Measurements from ENCODE around the gene PSMG1. TPM values are rescaled to one million over a fixed set of nuclear protein-coding genes. Genes with fewer than 3 reads are reported as not detected.

The PSMG1 gene
- polyA plus RNA-seq, 1 experiment: 21.9 TPM

- TF ChIP-seq CTCF (IDR thresholded peaks at IDR 0.05; ENCODE audit: insufficient read depth, low read depth, low read length): no peak
- Histone ChIP-seq H3K36me3 (ENCODE audit: control insufficient read depth, insufficient read depth, low read length) (no peaks in the 10 kb centered on the region), H3K4me3 (ENCODE audit: low read depth, low read length) (no peak overlapping the region), H3K27me3 (ENCODE audit: control insufficient read depth, insufficient read depth, low read length) (no peaks in the 10 kb centered on the region)
- CTCF ChIA-PET: interaction anchor here (0.6 to 0.9 kb wide), 4 partner anchors 140 to 464 kb away, joined by 3 read pairs; no protein-coding TSS in a partner anchor
- DNase-seq (ENCODE audit: low read depth): no peak
- POLR2A ChIA-PET: interaction anchor here (0.6 kb wide), 1 partner anchor 152 kb away, joined by 3 read pairs; no protein-coding TSS in a partner anchor
Measured at GRCh38 chr21:39132248-39132647, 51.0 kb downstream of the PSMG1 start.

GRCh38 chr21:39131791-39132190 lies 51.5 kb downstream of the PSMG1 start:
- H3K27me3 ChIP-seq (ENCODE audit: control insufficient read depth, insufficient read depth, low read length): no peaks in the 10 kb centered on the region
- no peak for DNase-seq (ENCODE audit: low read depth)
- ChIA-PET CTCF (interaction anchor here (0.6 to 0.9 kb wide), 3 partner anchors 139 to 398 kb away, joined by 3 read pairs; no protein-coding TSS in a partner anchor), POLR2A (interaction anchor here (0.6 kb wide), 1 partner anchor 152 kb away, joined by 3 read pairs; no protein-coding TSS in a partner anchor)
- H3K36me3 ChIP-seq (ENCODE audit: control insufficient read depth, insufficient read depth, low read length): no peaks in the 10 kb centered on the region
- no peak for TF ChIP-seq CTCF (IDR thresholded peaks at IDR 0.05; ENCODE audit: insufficient read depth, low read depth, low read length)
- no peak overlapping the region for H3K4me3 ChIP-seq (ENCODE audit: low read depth, low read length)

- no peak for TF ChIP-seq CTCF (IDR thresholded peaks at IDR 0.05; ENCODE audit: insufficient read depth, low read depth, low read length)
- no peak for DNase-seq (ENCODE audit: low read depth)
- Histone ChIP-seq H3K4me3 (ENCODE audit: low read depth, low read length) (no peak overlapping the region), H3K27me3 (ENCODE audit: control insufficient read depth, insufficient read depth, low read length) (no peaks in the 10 kb centered on the region), H3K36me3 (ENCODE audit: control insufficient read depth, insufficient read depth, low read length) (no peaks in the 10 kb centered on the region)
- ChIA-PET CTCF (interaction anchor here (0.7 to 5.0 kb wide), 4 partner anchors 10 to 458 kb away, joined by 3 to 24 read pairs (median 14); no protein-coding TSS in a partner anchor), POLR2A (no interaction called here)
Measured at GRCh38 chr21:39127506-39127905, 55.7 kb downstream of the PSMG1 start.

GRCh38 chr21:39126486-39126806 lies 56.8 kb downstream of the PSMG1 start:
- no peak for DNase-seq (ENCODE audit: low read depth)
- no peaks in the 10 kb centered on the region for H3K36me3 ChIP-seq (ENCODE audit: control insufficient read depth, insufficient read depth, low read length)
- H3K4me3 ChIP-seq (ENCODE audit: low read depth, low read length): no peak overlapping the region
- ChIA-PET POLR2A (interaction anchor here (0.6 kb wide), 1 partner anchor 142 kb away, joined by 3 read pairs; no protein-coding TSS in a partner anchor), CTCF (interaction anchor here (0.7 to 5.0 kb wide), 32 partner anchors 8 to 457 kb away, joined by 3 to 24 read pairs (median 4); no protein-coding TSS in a partner anchor)
- no peaks in the 10 kb centered on the region for H3K27me3 ChIP-seq (ENCODE audit: control insufficient read depth, insufficient read depth, low read length)
- no peak for TF ChIP-seq CTCF (IDR thresholded peaks at IDR 0.05; ENCODE audit: insufficient read depth, low read depth, low read length)

- DNase-seq (ENCODE audit: low read depth): no peak
- H3K27me3 ChIP-seq (ENCODE audit: control insufficient read depth, insufficient read depth, low read length): no peaks in the 10 kb centered on the region; the same call in 1 of the 2 replicates
- peak; percentile 73 for TF ChIP-seq CTCF (IDR thresholded peaks at IDR 0.05; ENCODE audit: insufficient read depth, low read depth, low read length)
- no peaks in the 10 kb centered on the region for H3K36me3 ChIP-seq (ENCODE audit: control insufficient read depth, insufficient read depth, low read length)
- H3K4me3 ChIP-seq (ENCODE audit: low read depth, low read length): no peak overlapping the region
- CTCF ChIA-PET: interaction anchor here (0.6 to 5.0 kb wide), 36 partner anchors 8 to 457 kb away, joined by 3 to 24 read pairs (median 4); no protein-coding TSS in a partner anchor
- POLR2A ChIA-PET: interaction anchor here (0.6 kb wide), 1 partner anchor 141 kb away, joined by 3 read pairs; no protein-coding TSS in a partner anchor
Measured at GRCh38 chr21:39125752-39126485, 57.3 kb downstream of the PSMG1 start.

Data from BJ (cell line).